Endodermal cell (in vitro differentiated cells): ENCODE measurements around the gene ICAM4. TPM values are rescaled to one million over a fixed set of nuclear protein-coding genes. Genes with fewer than 3 reads are reported as not detected.

Experiments used
- DNase-seq: peaks from one replicate; pipeline ENCODE4 v3.0.0-alpha.2; 2017
- H3K27ac ChIP-seq: 2 replicates; pipeline ENCODE4 v1.5.1; 2013; ENCODE audit warnings: mild to moderate bottlenecking, low read depth, low read length, moderate library complexity
- H3K27me3 ChIP-seq: 2 replicates; pipeline ENCODE4 v1.6.1; 2013; ENCODE audit warnings: mild to moderate bottlenecking, low read length, moderate library complexity; ENCODE audit not compliant: insufficient read depth, control insufficient read depth, poor library complexity, severe bottlenecking
- H3K36me3 ChIP-seq: 2 replicates; pipeline ENCODE4 v1.7.0; 2013; ENCODE audit warnings: mild to moderate bottlenecking, low read length, moderate library complexity; ENCODE audit not compliant: control insufficient read depth, insufficient read depth
- H3K4me1 ChIP-seq: one replicate; pipeline ENCODE4 v1.7.0; 2013; ENCODE audit warnings: low read length; ENCODE audit not compliant: control insufficient read depth, insufficient read depth
- H3K4me3 ChIP-seq: 2 replicates; pipeline ENCODE4 v1.5.1; 2013; ENCODE audit warnings: mild to moderate bottlenecking, low read length, moderate library complexity
- H3K9ac ChIP-seq: 2 replicates; pipeline ENCODE4 v1.6.1; 2013; ENCODE audit warnings: mild to moderate bottlenecking, low read length, moderate library complexity; ENCODE audit not compliant: poor library complexity, severe bottlenecking; ENCODE audit errors: extremely low read depth
- H3K9me3 ChIP-seq: 2 replicates; pipeline ENCODE4 v1.6.1; 2013; ENCODE audit warnings: mild to moderate bottlenecking, low read length, moderate library complexity; ENCODE audit not compliant: control insufficient read depth
- H3K27ac Mint-ChIP-seq: 2 replicates; pipeline ENCODE4 v1.8.0; 2020; ENCODE audit warnings: mixed read lengths
- H3K27me3 Mint-ChIP-seq: 2 replicates; pipeline ENCODE4 v1.8.0; 2021; ENCODE audit warnings: mild to moderate bottlenecking, mixed read lengths; ENCODE audit not compliant: insufficient read depth
- H3K36me3 Mint-ChIP-seq: 2 replicates; pipeline ENCODE4 v1.8.0; 2020; ENCODE audit warnings: low read depth, mixed read lengths
- H3K4me1 Mint-ChIP-seq: 2 replicates; pipeline ENCODE4 v1.8.0; 2020; ENCODE audit warnings: mixed read lengths
- H3K4me3 Mint-ChIP-seq: 2 replicates; pipeline ENCODE4 v1.8.0; 2020; ENCODE audit warnings: mild to moderate bottlenecking, moderate library complexity, mixed read lengths
- H3K9me3 Mint-ChIP-seq: 2 replicates; pipeline ENCODE4 v1.8.0; 2020; ENCODE audit warnings: mild to moderate bottlenecking, mixed read lengths
- WGBS, 2 experiments: methylation state at CpG; one replicate each; pipeline versions ENCODE4 v1.1.5 to v1.1.7; 2013; ENCODE audit warnings: missing lambda C conversion rate in 2 of 2, mixed read lengths in 1 of 2; ENCODE audit not compliant: insufficient coverage in 1 of 2, insufficient read length in 1 of 2; 5-methylcytosine and 5-hydroxymethylcytosine counted together
- total RNA-seq, 2 donors: library from RNA; stranded (reverse); fragmentation: NEBNext Ultra II Directional in 1 of 2; extraction: Animal tissue kit (Norgen Biotek cat#: 25700) in 1 of 2; gene quantifications; 2 replicates in 1 of 2; 3 replicates in 1 of 2; pipeline ENCODE4 v1.2.1, GENCODE V29; 2021
- TF ChIP-seq, protein P1 (sequence below): fragments of 200-600 bp; sonication (generic); conservative IDR thresholded peaks from 2 replicates; pipeline ENCODE4 v1.5.0; 2021; ENCODE audit warnings: antibody characterized with exemption, mild to moderate bottlenecking

The ICAM4 gene
- total RNA-seq, 2 donors from 2014 or later: 0.44 TPM; not detected in 1

- H3K9me3 Mint-ChIP-seq: no peaks in the 10 kb centered on the region
- Histone ChIP-seq H3K4me3 (no peak overlapping the region), H3K27me3 (no peaks in the 10 kb centered on the region), H3K9ac (no peak overlapping the region), H3K9me3 (no peaks in the 10 kb centered on the region), H3K27ac (no peak overlapping the region), H3K4me1 (no peaks in the 10 kb centered on the region), H3K36me3 (no peaks in the 10 kb centered on the region)
- 86 to 93% methylated on average over 7 of the region's 7 CpGs for WGBS, 2 experiments
- no peak for DNase-seq
- TF ChIP-seq, protein P1, sequence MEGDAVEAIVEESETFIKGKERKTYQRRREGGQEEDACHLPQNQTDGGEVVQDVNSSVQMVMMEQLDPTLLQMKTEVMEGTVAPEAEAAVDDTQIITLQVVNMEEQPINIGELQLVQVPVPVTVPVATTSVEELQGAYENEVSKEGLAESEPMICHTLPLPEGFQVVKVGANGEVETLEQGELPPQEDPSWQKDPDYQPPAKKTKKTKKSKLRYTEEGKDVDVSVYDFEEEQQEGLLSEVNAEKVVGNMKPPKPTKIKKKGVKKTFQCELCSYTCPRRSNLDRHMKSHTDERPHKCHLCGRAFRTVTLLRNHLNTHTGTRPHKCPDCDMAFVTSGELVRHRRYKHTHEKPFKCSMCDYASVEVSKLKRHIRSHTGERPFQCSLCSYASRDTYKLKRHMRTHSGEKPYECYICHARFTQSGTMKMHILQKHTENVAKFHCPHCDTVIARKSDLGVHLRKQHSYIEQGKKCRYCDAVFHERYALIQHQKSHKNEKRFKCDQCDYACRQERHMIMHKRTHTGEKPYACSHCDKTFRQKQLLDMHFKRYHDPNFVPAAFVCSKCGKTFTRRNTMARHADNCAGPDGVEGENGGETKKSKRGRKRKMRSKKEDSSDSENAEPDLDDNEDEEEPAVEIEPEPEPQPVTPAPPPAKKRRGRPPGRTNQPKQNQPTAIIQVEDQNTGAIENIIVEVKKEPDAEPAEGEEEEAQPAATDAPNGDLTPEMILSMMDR: no peak
- H3K27ac Mint-ChIP-seq: no peak overlapping the region
- peaks cover 4% of the 10 kb centered on the region for H3K4me1 Mint-ChIP-seq
- no peaks in the 10 kb centered on the region for H3K36me3 Mint-ChIP-seq
- no peaks in the 10 kb centered on the region for H3K27me3 Mint-ChIP-seq
- H3K4me3 Mint-ChIP-seq: no peak overlapping the region
Measured at GRCh38 chr19:10243606-10244005, 43.1 kb upstream of the ICAM4 start.

GRCh38 chr19:10245189-10245939, 41.4 kb upstream of the ICAM4 start:
- no peaks in the 10 kb centered on the region for H3K27me3 Mint-ChIP-seq
- Histone ChIP-seq H3K4me1 (no peaks in the 10 kb centered on the region), H3K27me3 (no peaks in the 10 kb centered on the region), H3K9me3 (no peaks in the 10 kb centered on the region), H3K36me3 (no peaks in the 10 kb centered on the region), H3K27ac (no peak overlapping the region), H3K4me3 (no peak overlapping the region), H3K9ac (no peak overlapping the region)
- no peak for DNase-seq
- no peak overlapping the region for H3K4me3 Mint-ChIP-seq
- 84 to 94% methylated on average over 8 of the region's 9 CpGs for WGBS, 2 experiments
- TF ChIP-seq, protein P1: no peak
- H3K36me3 Mint-ChIP-seq: no peaks in the 10 kb centered on the region
- no peak overlapping the region for H3K27ac Mint-ChIP-seq
- H3K4me1 Mint-ChIP-seq: peaks cover 4% of the 10 kb centered on the region
- no peaks in the 10 kb centered on the region for H3K9me3 Mint-ChIP-seq

DNA sequence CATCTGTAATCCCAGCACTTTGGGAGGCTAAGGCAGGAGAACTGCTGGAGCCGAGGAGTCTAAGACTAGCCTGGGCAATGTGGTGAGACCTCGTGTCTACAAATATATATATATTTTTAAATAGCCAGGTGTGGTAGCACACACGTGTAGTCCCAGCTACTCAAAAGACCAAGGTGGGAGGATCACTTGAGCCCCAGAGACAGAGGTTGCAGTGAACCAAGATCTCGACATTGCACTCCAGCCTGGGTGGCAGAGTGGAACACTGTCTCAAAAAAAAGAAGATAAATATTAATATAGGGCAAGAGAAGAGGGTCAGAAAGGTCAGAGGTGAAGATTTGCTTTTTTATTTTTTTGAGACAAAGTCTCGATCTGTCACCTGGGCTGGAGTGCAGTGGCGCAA, 40.2 kb upstream of the ICAM4 start:
- Mint-ChIP-seq H3K27ac (no peak overlapping the region), H3K9me3 (no peaks in the 10 kb centered on the region), H3K4me3 (no peak overlapping the region), H3K36me3 (no peaks in the 10 kb centered on the region), H3K27me3 (no peaks in the 10 kb centered on the region), H3K4me1 (peaks cover 4% of the 10 kb centered on the region)
- DNase-seq: no peak
- TF ChIP-seq, protein P1: no peak
- H3K27me3 ChIP-seq: no peaks in the 10 kb centered on the region
- 93 to 96% methylated on average over 4 to 6 of the region's 6 CpGs for WGBS, 2 experiments
- no peak overlapping the region for H3K27ac ChIP-seq
- H3K4me1 ChIP-seq: no peaks in the 10 kb centered on the region
- H3K9me3 ChIP-seq: no peaks in the 10 kb centered on the region
- no peak overlapping the region for H3K9ac ChIP-seq
- no peak overlapping the region for H3K4me3 ChIP-seq
- H3K36me3 ChIP-seq: no peaks in the 10 kb centered on the region
